Measurements from ENCODE around the gene CDH15. TPM values are rescaled to one million over a fixed set of nuclear protein-coding genes. Genes with fewer than 3 reads are reported as not detected.

CDH15 gene
- total RNA-seq, 1 experiment from 2014 or later, result 0.46 TPM

GRCh38 chr16:89142474-89143195, 28.9 kb upstream of the CDH15 start:
- ATAC-seq, result no peak; the same call in 1 of the 2 replicates
- POLR2A ChIA-PET, result no interaction called here
- Mint-ChIP-seq H3K36me3 (peaks cover 12% of the 10 kb centered on the region), H3K4me1 (no peaks in the 10 kb centered on the region), H3K27ac (no peak overlapping the region), H3K27me3 (ENCODE audit: low read depth) (no peaks in the 10 kb centered on the region), H3K4me3 (no peak overlapping the region), H3K9me3 (0 out of 2 replicates have a peak, but pooled peaks cover 5% of the 10 kb centered on the region)
- CTCF ChIA-PET, result interaction anchor here (1.1 kb wide), 1 partner anchor 25 kb away, joined by 3 read pairs; no protein-coding TSS in a partner anchor
- DNase-seq (ENCODE audit: low spot score), result no peak
- TF ChIP-seq ARID4B (CRISPR knock-in tag; IDR thresholded peaks at IDR 0.05; ENCODE audit: borderline replicate concordance), result no peak
- TF ChIP-seq ZMAT4 (CRISPR knock-in tag; IDR thresholded peaks at IDR 0.05), result no peak
- TF ChIP-seq KAT7 (CRISPR knock-in tag; IDR thresholded peaks at IDR 0.05; ENCODE audit: borderline replicate concordance), result no peak
- TF ChIP-seq JUN (CRISPR knock-in tag; IDR thresholded peaks at IDR 0.05), result no peak
- TF ChIP-seq ZNF219 (CRISPR knock-in tag; IDR thresholded peaks at IDR 0.05; ENCODE audit: borderline replicate concordance), result no peak
- no peak for TF ChIP-seq USF1 (CRISPR knock-in tag; IDR thresholded peaks at IDR 0.05)
- TF ChIP-seq, protein P1, sequence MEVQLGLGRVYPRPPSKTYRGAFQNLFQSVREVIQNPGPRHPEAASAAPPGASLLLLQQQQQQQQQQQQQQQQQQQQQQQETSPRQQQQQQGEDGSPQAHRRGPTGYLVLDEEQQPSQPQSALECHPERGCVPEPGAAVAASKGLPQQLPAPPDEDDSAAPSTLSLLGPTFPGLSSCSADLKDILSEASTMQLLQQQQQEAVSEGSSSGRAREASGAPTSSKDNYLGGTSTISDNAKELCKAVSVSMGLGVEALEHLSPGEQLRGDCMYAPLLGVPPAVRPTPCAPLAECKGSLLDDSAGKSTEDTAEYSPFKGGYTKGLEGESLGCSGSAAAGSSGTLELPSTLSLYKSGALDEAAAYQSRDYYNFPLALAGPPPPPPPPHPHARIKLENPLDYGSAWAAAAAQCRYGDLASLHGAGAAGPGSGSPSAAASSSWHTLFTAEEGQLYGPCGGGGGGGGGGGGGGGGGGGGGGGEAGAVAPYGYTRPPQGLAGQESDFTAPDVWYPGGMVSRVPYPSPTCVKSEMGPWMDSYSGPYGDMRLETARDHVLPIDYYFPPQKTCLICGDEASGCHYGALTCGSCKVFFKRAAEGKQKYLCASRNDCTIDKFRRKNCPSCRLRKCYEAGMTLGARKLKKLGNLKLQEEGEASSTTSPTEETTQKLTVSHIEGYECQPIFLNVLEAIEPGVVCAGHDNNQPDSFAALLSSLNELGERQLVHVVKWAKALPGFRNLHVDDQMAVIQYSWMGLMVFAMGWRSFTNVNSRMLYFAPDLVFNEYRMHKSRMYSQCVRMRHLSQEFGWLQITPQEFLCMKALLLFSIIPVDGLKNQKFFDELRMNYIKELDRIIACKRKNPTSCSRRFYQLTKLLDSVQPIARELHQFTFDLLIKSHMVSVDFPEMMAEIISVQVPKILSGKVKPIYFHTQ (CRISPR knock-in tag; IDR thresholded peaks at IDR 0.05), result no peak
- no peak for TF ChIP-seq ZNF121 (CRISPR knock-in tag; IDR thresholded peaks at IDR 0.05)

GRCh38 chr16:89143201-89143741, 28.3 kb upstream of the CDH15 start:
- Mint-ChIP-seq H3K27ac (no peak overlapping the region), H3K4me1 (no peaks in the 10 kb centered on the region), H3K4me3 (no peak overlapping the region), H3K36me3 (peaks cover 18% of the 10 kb centered on the region), H3K9me3 (0 out of 2 replicates have a peak, but pooled peaks cover 7% of the 10 kb centered on the region), H3K27me3 (ENCODE audit: low read depth) (no peaks in the 10 kb centered on the region)
- ChIA-PET POLR2A (no interaction called here), CTCF (interaction anchor here (0.6 to 1.1 kb wide), 2 partner anchors 24 to 341 kb away, joined by 3 read pairs; no protein-coding TSS in a partner anchor)
- no peak for ATAC-seq
- no peak for DNase-seq (ENCODE audit: low spot score)
- TF ChIP-seq ZNF396 (CRISPR knock-in tag; IDR thresholded peaks at IDR 0.05; ENCODE audit: borderline replicate concordance) (no peak), TEAD1 (CRISPR knock-in tag; IDR thresholded peaks at IDR 0.05) (no peak), ETV6 (CRISPR knock-in tag; IDR thresholded peaks at IDR 0.05) (no peak), ZSCAN18 (CRISPR knock-in tag; IDR thresholded peaks at IDR 0.05) (no peak), GRHL2 (CRISPR knock-in tag; IDR thresholded peaks at IDR 0.05; ENCODE audit: insufficient replicate concordance, severe bottlenecking) (no peak), CREB1 (CRISPR knock-in tag; IDR thresholded peaks at IDR 0.05) (no peak), USF1 (CRISPR knock-in tag; IDR thresholded peaks at IDR 0.05) (no peak), TEAD4 (CRISPR knock-in tag; IDR thresholded peaks at IDR 0.05) (no peak), E2F4 (CRISPR knock-in tag; IDR thresholded peaks at IDR 0.05; ENCODE audit: borderline replicate concordance, low read depth) (no peak), GTF2I (CRISPR knock-in tag; conservative IDR thresholded peaks at IDR 0.05) (no peak), ZNF121 (CRISPR knock-in tag; IDR thresholded peaks at IDR 0.05) (no peak), ELF4 (CRISPR knock-in tag; IDR thresholded peaks at IDR 0.05; ENCODE audit: low read depth) (no peak), CBFB (CRISPR knock-in tag; IDR thresholded peaks at IDR 0.05; ENCODE audit: low read depth) (no peak)
- TF ChIP-seq, protein P2, sequence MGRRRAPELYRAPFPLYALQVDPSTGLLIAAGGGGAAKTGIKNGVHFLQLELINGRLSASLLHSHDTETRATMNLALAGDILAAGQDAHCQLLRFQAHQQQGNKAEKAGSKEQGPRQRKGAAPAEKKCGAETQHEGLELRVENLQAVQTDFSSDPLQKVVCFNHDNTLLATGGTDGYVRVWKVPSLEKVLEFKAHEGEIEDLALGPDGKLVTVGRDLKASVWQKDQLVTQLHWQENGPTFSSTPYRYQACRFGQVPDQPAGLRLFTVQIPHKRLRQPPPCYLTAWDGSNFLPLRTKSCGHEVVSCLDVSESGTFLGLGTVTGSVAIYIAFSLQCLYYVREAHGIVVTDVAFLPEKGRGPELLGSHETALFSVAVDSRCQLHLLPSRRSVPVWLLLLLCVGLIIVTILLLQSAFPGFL (CRISPR knock-in tag; IDR thresholded peaks at IDR 0.05; ENCODE audit: borderline replicate concordance), result no peak

All from WTC11 (cell line).